ENCODE measurements around the gene ARID1A. TPM values are rescaled to one million over a fixed set of nuclear protein-coding genes. Genes with fewer than 3 reads are reported as not detected.

Gene ARID1A
- total RNA-seq, 1 experiment from 2014 or later, result 120 TPM

DNA sequence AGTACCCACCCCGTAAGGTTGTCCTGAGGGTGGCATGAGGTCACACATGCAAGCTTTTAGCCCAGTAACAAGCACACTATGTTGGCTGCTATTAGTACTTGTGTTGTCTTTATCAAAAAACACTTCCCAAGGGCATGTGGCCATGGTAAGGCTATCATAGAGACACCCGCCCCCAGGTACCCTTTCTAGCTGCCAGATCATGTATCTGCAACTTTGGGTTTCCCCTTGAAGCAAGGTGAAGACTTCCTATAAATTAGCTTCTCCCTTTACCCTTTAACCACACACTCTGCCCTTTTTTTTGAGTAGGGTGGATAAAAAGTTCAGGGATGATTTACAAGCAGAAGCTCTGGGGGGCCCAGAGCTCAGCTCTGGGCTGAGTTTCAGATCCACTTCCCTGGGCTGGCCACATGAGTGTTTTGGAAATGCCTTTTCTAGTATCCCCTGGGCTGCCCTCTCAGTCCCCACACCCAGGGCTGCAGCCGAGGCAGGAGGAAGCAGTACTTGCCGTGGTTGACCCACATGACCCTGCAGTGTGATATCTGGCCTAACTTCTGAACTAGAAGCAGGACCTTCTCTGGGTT lies 132.7 kb downstream of the ARID1A start:
- ChIA-PET POLR2A (ENCODE audit: low non-redundant PET) (no interaction called here), CTCF (no interaction called here)
- TSS peak; percentile 22 for BruUV-seq (replicated peaks)
- Histone ChIP-seq H3K36me3 (ENCODE audit: insufficient read depth, low read length, poor library complexity, severe bottlenecking) (peaks cover 16% of the 10 kb centered on the region), H3K27me3 (replicated peaks; ENCODE audit: insufficient read depth, low read depth, low read length, poor library complexity) (no peaks in the 10 kb centered on the region), H3K9me3 (ENCODE audit: low read depth, low read length, poor library complexity, severe bottlenecking) (no peaks in the 10 kb centered on the region), H3K4me3 (ENCODE audit: low read depth, low read length, poor library complexity, severe bottlenecking) (no peak overlapping the region), H3K4me1 (ENCODE audit: insufficient read depth, low read length, poor library complexity, severe bottlenecking) (peaks cover 5% of the 10 kb centered on the region), H3K27ac (ENCODE audit: low read depth, low read length, poor library complexity, severe bottlenecking) (no peak overlapping the region)
- no peak for DNase-seq (ENCODE audit: low spot score)
- TF ChIP-seq, protein P1, sequence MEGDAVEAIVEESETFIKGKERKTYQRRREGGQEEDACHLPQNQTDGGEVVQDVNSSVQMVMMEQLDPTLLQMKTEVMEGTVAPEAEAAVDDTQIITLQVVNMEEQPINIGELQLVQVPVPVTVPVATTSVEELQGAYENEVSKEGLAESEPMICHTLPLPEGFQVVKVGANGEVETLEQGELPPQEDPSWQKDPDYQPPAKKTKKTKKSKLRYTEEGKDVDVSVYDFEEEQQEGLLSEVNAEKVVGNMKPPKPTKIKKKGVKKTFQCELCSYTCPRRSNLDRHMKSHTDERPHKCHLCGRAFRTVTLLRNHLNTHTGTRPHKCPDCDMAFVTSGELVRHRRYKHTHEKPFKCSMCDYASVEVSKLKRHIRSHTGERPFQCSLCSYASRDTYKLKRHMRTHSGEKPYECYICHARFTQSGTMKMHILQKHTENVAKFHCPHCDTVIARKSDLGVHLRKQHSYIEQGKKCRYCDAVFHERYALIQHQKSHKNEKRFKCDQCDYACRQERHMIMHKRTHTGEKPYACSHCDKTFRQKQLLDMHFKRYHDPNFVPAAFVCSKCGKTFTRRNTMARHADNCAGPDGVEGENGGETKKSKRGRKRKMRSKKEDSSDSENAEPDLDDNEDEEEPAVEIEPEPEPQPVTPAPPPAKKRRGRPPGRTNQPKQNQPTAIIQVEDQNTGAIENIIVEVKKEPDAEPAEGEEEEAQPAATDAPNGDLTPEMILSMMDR (conservative IDR thresholded peaks at IDR 0.05; ENCODE audit: low read depth, low read length), result no peak
- no peak for TF ChIP-seq EZH2 (IDR thresholded peaks at IDR 0.05; ENCODE audit: borderline replicate concordance, low read depth, low read length, poor library complexity, severe bottlenecking)
- intact Hi-C loops (cut with micrococcal nuclease; ENCODE audit: unreplicated experiment), result no loop called here

DNA sequence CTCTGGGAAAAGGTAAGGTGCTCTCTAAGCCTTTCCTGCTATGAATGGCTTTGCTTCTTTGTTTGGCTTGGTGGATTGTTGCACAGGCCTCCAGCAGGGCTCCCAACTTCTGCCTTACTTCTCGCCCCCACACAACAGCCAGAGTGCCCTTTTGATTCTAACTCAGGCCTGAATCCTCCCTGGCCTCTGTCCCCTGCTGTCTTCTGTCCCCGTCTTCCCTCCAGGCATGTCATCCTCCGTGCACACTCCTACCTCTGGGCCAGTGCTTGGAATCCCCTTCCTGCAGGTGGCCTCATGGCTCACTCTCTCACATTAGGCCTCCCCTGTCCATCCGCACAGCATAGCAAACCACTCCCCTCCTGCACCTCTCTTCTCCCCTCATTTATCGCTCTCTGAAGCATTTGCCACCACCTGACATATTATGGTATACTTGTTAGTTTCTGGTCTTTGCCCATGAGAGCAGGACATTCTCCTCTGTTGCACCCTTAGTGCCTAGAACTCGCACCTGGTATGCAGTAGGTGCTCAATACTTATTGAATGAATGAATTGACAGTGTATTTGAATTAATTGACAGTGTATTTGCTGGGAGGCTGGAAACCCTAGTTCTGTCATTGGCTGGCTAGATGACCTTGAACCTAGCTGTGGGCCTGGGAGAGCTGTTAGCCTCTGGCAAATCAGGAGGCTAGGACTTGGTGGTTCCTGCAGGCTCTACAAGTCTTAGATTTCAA lies 133.5 kb downstream of the ARID1A start:
- DNase-seq (ENCODE audit: low spot score), result no peak
- TF ChIP-seq EZH2 (IDR thresholded peaks at IDR 0.05; ENCODE audit: borderline replicate concordance, low read depth, low read length, poor library complexity, severe bottlenecking), result no peak
- TF ChIP-seq, protein P1 (conservative IDR thresholded peaks at IDR 0.05; ENCODE audit: low read depth, low read length), result no peak
- H3K27ac ChIP-seq (ENCODE audit: low read depth, low read length, poor library complexity, severe bottlenecking), result no peak overlapping the region
- CTCF ChIA-PET, result no interaction called here
- no TSS peak for BruUV-seq (replicated peaks)
- H3K36me3 ChIP-seq (ENCODE audit: insufficient read depth, low read length, poor library complexity, severe bottlenecking), result peaks cover 19% of the 10 kb centered on the region
- POLR2A ChIA-PET (ENCODE audit: low non-redundant PET), result no interaction called here
- intact Hi-C loops (cut with micrococcal nuclease; ENCODE audit: unreplicated experiment), result no loop called here
- H3K4me1 ChIP-seq (ENCODE audit: insufficient read depth, low read length, poor library complexity, severe bottlenecking), result peaks cover 5% of the 10 kb centered on the region
- no peak overlapping the region for H3K4me3 ChIP-seq (ENCODE audit: low read depth, low read length, poor library complexity, severe bottlenecking)
- H3K9me3 ChIP-seq (ENCODE audit: low read depth, low read length, poor library complexity, severe bottlenecking), result no peaks in the 10 kb centered on the region
- H3K27me3 ChIP-seq (replicated peaks; ENCODE audit: insufficient read depth, low read depth, low read length, poor library complexity), result no peaks in the 10 kb centered on the region

DNA sequence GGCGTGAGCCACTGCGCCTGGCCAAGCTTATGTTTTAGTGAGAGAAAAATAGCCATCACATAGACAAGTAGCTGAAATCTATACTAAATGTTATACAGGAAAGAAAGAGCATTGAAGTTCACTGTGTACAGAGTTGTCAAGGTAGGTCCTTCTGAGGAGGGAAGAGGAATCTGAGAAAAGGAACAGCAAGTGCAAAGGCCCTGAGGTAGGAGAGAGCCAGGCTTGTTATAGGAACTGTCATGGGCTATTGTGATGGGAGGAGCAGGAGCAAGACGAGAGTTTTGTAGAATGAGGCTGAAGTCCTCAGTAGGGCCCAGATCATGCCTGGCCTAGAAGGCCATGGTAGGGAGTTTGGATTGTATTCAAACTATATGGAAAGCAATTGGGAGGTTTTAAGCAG lies 135.2 kb downstream of the ARID1A start:
- no peaks in the 10 kb centered on the region for H3K27me3 ChIP-seq (replicated peaks; ENCODE audit: insufficient read depth, low read depth, low read length, poor library complexity)
- H3K4me3 ChIP-seq (ENCODE audit: low read depth, low read length, poor library complexity, severe bottlenecking), result no peak overlapping the region
- no peak overlapping the region for H3K27ac ChIP-seq (ENCODE audit: low read depth, low read length, poor library complexity, severe bottlenecking)
- ChIA-PET CTCF (interaction anchor here (1.2 kb wide), 1 partner anchor 34 kb away, joined by 3 read pairs; no protein-coding TSS in a partner anchor), POLR2A (ENCODE audit: low non-redundant PET) (no interaction called here)
- no peak for DNase-seq (ENCODE audit: low spot score)
- H3K36me3 ChIP-seq (ENCODE audit: insufficient read depth, low read length, poor library complexity, severe bottlenecking), result peaks cover 25% of the 10 kb centered on the region
- TF ChIP-seq EZH2 (IDR thresholded peaks at IDR 0.05; ENCODE audit: borderline replicate concordance, low read depth, low read length, poor library complexity, severe bottlenecking), result no peak
- TF ChIP-seq, protein P1 (conservative IDR thresholded peaks at IDR 0.05; ENCODE audit: low read depth, low read length), result no peak
- H3K4me1 ChIP-seq (ENCODE audit: insufficient read depth, low read length, poor library complexity, severe bottlenecking), result peaks cover 5% of the 10 kb centered on the region
- no TSS peak for BruUV-seq (replicated peaks)
- no peaks in the 10 kb centered on the region for H3K9me3 ChIP-seq (ENCODE audit: low read depth, low read length, poor library complexity, severe bottlenecking)
- intact Hi-C loops (cut with micrococcal nuclease; ENCODE audit: unreplicated experiment), result no loop called here

Other genes with a start within 250 kb of the ARID1A start
- 1,074 and 1,080 TPM in 2 replicates for gene HMGN2, start 223.6 kb upstream of the ARID1A start, total RNA-seq (2021)
- 6.3 and 8.8 TPM in 2 replicates for gene RPS6KA1, start 166.3 kb upstream of the ARID1A start, total RNA-seq (2021)
- 4.9 and 9.1 TPM in 2 replicates for gene PIGV, start 91.9 kb downstream of the ARID1A start, total RNA-seq (2021)
- gene ZDHHC18, start 130.7 kb downstream of the ARID1A start, total RNA-seq (2021), result 27.9 and 31.5 TPM in 2 replicates
- gene SFN, start 167.1 kb downstream of the ARID1A start, total RNA-seq (2021), result 0.24 TPM in 1 of 2 replicates, not detected in the other
- gene GPN2, start 194.3 kb downstream of the ARID1A start, total RNA-seq (2021), result 40.8 and 41.4 TPM in 2 replicates
- gene GPATCH3, start 204.5 kb downstream of the ARID1A start, total RNA-seq (2021), result 17.5 and 19.5 TPM in 2 replicates
- gene NR0B2, start 218.0 kb downstream of the ARID1A start, total RNA-seq (2021), result not detected in 2 replicates
- 172 and 187 TPM in 2 replicates for gene NUDC, start 225.7 kb downstream of the ARID1A start, total RNA-seq (2021)

All from A673 (cell line).